Neural cell (in vitro differentiated cells): ENCODE measurements around the gene C4B. TPM values are rescaled to one million over a fixed set of nuclear protein-coding genes. Genes with fewer than 3 reads are reported as not detected.
"Not testable (repeated sequence)": the region's sequence is repeated elsewhere in the genome, so short reads cannot be mapped to it uniquely, and the experiment has no call there.

Experiments used
- H2AFZ ChIP-seq: fragments of 200-600, 300-800 bp; sonication (generic), shearing (Covaris generic); 2 replicates; pipeline ENCODE4 v1.6.0; 2014; ENCODE audit warnings: low read depth, mild to moderate bottlenecking, antibody characterized with exemption, low read length, moderate library complexity
- H3F3A ChIP-seq: fragments of 200-600 bp; shearing (Covaris generic); 2 replicates; pipeline ENCODE4 v1.6.1; 2016; ENCODE audit warnings: mild to moderate bottlenecking, moderate library complexity, mixed read lengths, antibody characterized with exemption, low read length; ENCODE audit not compliant: insufficient read depth, poor library complexity, severe bottlenecking
- H3K27ac ChIP-seq: fragments of 200-600, 300-800 bp; sonication (generic), shearing (Covaris generic); 2 replicates; pipeline ENCODE4 v1.5.1; 2014; ENCODE audit warnings: mild to moderate bottlenecking, low read length, moderate library complexity
- H3K27me3 ChIP-seq: fragments of 300-800, 200-600 bp; sonication (generic), shearing (Covaris generic); 2 replicates; pipeline ENCODE4 v1.6.0; 2014; ENCODE audit warnings: mild to moderate bottlenecking, low read depth, low read length, moderate library complexity; ENCODE audit not compliant: insufficient read depth
- H3K36me3 ChIP-seq: fragments of 300-800, 200-600 bp; sonication (generic), shearing (Covaris generic); 2 replicates; pipeline ENCODE4 v1.5.1; 2014; ENCODE audit warnings: mild to moderate bottlenecking, antibody characterized with exemption, low read length, moderate library complexity; ENCODE audit not compliant: insufficient read depth
- H3K4me2 ChIP-seq: fragments of 300-800, 200-600 bp; sonication (generic), shearing (Covaris generic); 2 replicates; pipeline ENCODE4 v1.6.0; 2014; ENCODE audit warnings: mild to moderate bottlenecking, low read length
- H3K4me3 ChIP-seq: fragments of 300-800, 200-600 bp; sonication (generic), shearing (Covaris generic); 2 replicates; pipeline ENCODE4 v1.5.1; 2014; ENCODE audit warnings: mild to moderate bottlenecking, low read length, moderate library complexity
- H3K79me2 ChIP-seq: fragments of 200-600 bp; shearing (Covaris generic); replicated peaks from 2 replicates; pipeline ENCODE4 v1.6.0; 2014; ENCODE audit warnings: mild to moderate bottlenecking, low read length, moderate library complexity; ENCODE audit not compliant: insufficient read depth
- H3K9ac ChIP-seq: fragments of 300-800, 200-600 bp; sonication (generic), shearing (Covaris generic); 2 replicates; pipeline ENCODE4 v1.6.1; 2016; ENCODE audit warnings: mild to moderate bottlenecking, low read length, mixed read lengths
- H3K9me2 ChIP-seq: fragments of 200-600 bp; shearing (Covaris generic); 2 replicates; pipeline ENCODE4 v1.6.1; 2016; ENCODE audit warnings: mild to moderate bottlenecking, low read length, mixed read lengths; ENCODE audit not compliant: insufficient read depth
- H3K9me3 ChIP-seq: fragments of 200-600, 300-800 bp; sonication (generic), shearing (Covaris generic); 2 replicates; pipeline ENCODE4 v1.6.1; 2016; ENCODE audit warnings: mild to moderate bottlenecking, mixed run types, low read length, moderate library complexity, mixed read lengths
- H4K20me1 ChIP-seq: fragments of 200-600 bp; shearing (Covaris generic); 2 replicates; pipeline ENCODE4 v1.6.1; 2016; ENCODE audit warnings: mild to moderate bottlenecking, mixed run types; ENCODE audit not compliant: insufficient read depth
- polyA plus RNA-seq: library from polyadenylated mRNA; depleted of rRNA; stranded (reverse); fragments of >200 nt; gene quantifications from 2 replicates; pipeline ENCODE4 v1.2.3, GENCODE V29; 2014

C4B gene
- polyA plus RNA-seq, 1 donor from 2014 or later: 4.6 TPM

DNA sequence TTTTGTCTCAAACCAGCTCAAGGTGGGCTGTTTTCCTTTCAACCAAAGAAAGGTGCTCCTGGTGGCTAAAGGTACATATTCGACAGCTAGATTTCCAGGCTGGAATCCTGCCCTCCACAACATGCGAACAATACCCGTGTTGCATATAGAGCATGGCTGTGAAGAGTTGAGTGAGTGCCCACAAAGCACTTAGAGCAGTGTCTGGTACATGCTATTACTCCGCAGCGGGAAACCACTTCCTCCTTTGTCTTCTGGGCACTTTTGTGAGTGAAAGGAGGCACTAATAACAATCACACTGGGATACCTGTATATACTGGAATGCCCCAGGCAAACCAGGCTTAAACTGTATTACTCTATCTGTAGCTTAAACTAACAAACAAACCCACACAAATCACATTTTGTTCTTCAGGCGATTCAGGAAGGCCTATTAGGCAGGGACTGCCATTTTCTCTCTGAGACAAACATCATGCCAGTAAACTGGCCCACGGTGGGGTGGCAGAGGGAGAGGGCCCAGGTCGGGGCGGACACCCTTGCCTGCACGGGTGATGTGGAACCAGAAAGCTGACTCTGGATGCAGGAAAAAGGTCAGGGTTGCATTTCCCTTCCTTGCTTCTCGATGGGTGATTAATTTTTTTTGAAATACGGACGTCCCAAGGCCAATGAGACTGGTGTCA is 9.6 kb upstream of the C4B start:
- not testable (repeated sequence) for H3K79me2 ChIP-seq, H3F3A ChIP-seq, H3K4me3 ChIP-seq, H3K9ac ChIP-seq, H3K27ac ChIP-seq, H3K9me3 ChIP-seq, H3K9me2 ChIP-seq, H3K27me3 ChIP-seq, H2AFZ ChIP-seq, H4K20me1 ChIP-seq, H3K36me3 ChIP-seq, H3K4me2 ChIP-seq

- H3K27me3 ChIP-seq, H3K4me2 ChIP-seq, H3K27ac ChIP-seq, H3K9me3 ChIP-seq, H3K36me3 ChIP-seq, H4K20me1 ChIP-seq, H3K79me2 ChIP-seq, H3K4me3 ChIP-seq, H3K9me2 ChIP-seq, H2AFZ ChIP-seq, H3F3A ChIP-seq, H3K9ac ChIP-seq: not testable (repeated sequence)
Observed at GRCh38 chr6:32005538-32005880, 9.1 kb upstream of the C4B start.

DNA sequence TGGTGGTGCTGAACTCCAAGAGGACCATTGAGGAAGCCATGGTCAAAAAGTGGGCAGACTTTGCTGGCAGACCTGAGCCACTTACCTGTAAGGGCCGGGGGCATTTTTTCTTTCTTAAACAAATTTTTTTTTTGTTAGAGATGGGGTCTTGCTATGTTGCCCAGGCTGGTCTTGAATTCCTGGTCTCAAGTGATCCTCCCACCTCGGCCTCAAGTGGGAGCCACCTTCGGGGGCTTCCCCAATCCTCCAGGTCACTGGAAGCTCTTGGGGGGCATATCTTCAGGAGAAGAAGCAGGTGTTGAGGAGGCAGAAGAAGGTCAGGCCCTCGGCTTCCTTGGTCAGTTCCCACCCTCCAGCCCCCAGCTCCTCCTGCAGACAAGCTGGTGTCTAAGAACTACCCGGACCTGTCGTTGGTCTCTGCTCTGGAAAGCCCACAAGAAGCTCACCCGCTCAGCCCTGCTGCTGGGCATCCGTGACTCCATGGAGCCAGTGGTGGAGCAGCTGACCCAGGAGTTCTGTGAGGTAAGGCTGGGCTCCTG is 8.5 kb upstream of the C4B start:
- not testable (repeated sequence) for H3K27me3 ChIP-seq, H4K20me1 ChIP-seq, H3K79me2 ChIP-seq, H3K9me3 ChIP-seq, H3K27ac ChIP-seq, H3K9ac ChIP-seq, H3K9me2 ChIP-seq, H3K4me2 ChIP-seq, H3K36me3 ChIP-seq, H3F3A ChIP-seq, H2AFZ ChIP-seq, H3K4me3 ChIP-seq

DNA sequence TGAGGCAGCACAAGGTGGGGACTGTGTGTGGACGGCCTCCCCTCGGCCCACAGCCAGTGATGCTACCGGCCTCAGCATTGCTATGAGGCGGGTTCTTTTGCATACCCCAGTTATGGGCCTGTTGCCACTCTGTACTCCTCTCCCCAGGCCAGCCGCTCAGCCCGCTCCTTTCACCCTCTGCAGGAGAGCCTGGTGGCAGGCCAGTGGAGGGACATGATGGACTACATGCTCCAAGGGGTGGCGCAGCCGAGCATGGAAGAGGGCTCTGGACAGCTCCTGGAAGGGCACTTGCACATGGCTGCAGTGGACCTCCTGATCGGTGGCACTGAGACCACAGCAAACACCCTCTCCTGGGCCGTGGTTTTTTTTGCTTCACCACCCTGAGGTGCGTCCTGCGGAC is 7.5 kb upstream of the C4B start:
- not testable (repeated sequence) for H3K9me2 ChIP-seq, H3K9ac ChIP-seq, H3K27ac ChIP-seq, H2AFZ ChIP-seq, H3K79me2 ChIP-seq, H3F3A ChIP-seq, H3K4me3 ChIP-seq, H3K9me3 ChIP-seq, H3K4me2 ChIP-seq, H3K27me3 ChIP-seq, H4K20me1 ChIP-seq, H3K36me3 ChIP-seq

GRCh38 chr6:32008037-32008436 is 6.6 kb upstream of the C4B start:
- not testable (repeated sequence) for H3K27me3 ChIP-seq, H3K9ac ChIP-seq, H4K20me1 ChIP-seq, H3K9me2 ChIP-seq, H3K4me2 ChIP-seq, H3F3A ChIP-seq, H3K27ac ChIP-seq, H2AFZ ChIP-seq, H3K79me2 ChIP-seq, H3K36me3 ChIP-seq, H3K9me3 ChIP-seq, H3K4me3 ChIP-seq

GRCh38 chr6:32008616-32009015 is 6.0 kb upstream of the C4B start:
- H3K27me3 ChIP-seq, H3K4me3 ChIP-seq, H3K79me2 ChIP-seq, H4K20me1 ChIP-seq, H3K36me3 ChIP-seq, H3K9me2 ChIP-seq, H3K9me3 ChIP-seq, H3K27ac ChIP-seq, H3K9ac ChIP-seq, H2AFZ ChIP-seq, H3K4me2 ChIP-seq, H3F3A ChIP-seq: not testable (repeated sequence)

- not testable (repeated sequence) for H3K4me2 ChIP-seq, H3K9me2 ChIP-seq, H3K36me3 ChIP-seq, H3K4me3 ChIP-seq, H2AFZ ChIP-seq, H3K27ac ChIP-seq, H3K9me3 ChIP-seq, H3K27me3 ChIP-seq, H4K20me1 ChIP-seq, H3F3A ChIP-seq, H3K79me2 ChIP-seq, H3K9ac ChIP-seq
Observed at GRCh38 chr6:32009537-32009936, 5.1 kb upstream of the C4B start.

GRCh38 chr6:32010856-32011530 is 3.6 kb upstream of the C4B start:
- H3K27ac ChIP-seq, H3K27me3 ChIP-seq, H3K9me3 ChIP-seq, H3K79me2 ChIP-seq, H3K4me3 ChIP-seq, H3F3A ChIP-seq, H3K36me3 ChIP-seq, H3K4me2 ChIP-seq, H3K9me2 ChIP-seq, H3K9ac ChIP-seq, H4K20me1 ChIP-seq, H2AFZ ChIP-seq: not testable (repeated sequence)
